Testis (tissue), 2 donors: ENCODE data around the gene BUB1.

Experiments
- CTCF ChIP-seq, 3 experiments: fragments of 450-650 bp in 2 of 3; fragments of 200-600 bp in 1 of 3; sonication (generic) in 1 of 3; IDR thresholded peaks; one replicate each; pipeline ENCODE4 v1.5.1; 2016 to 2019; ENCODE audit warnings: antibody characterized with exemption in 3 of 3, mild to moderate bottlenecking in 2 of 3, moderate library complexity in 1 of 3
- POLR2A ChIP-seq: fragments of 450-650 bp; IDR thresholded peaks from one replicate; pipeline ENCODE4 v1.6.1; 2017; ENCODE audit warnings: antibody characterized with exemption, mild to moderate bottlenecking, moderate library complexity

GRCh38 chr2:110653861-110654260 is 24.0 kb downstream of the BUB1 start:
- no peak for TF ChIP-seq POLR2A
- TF ChIP-seq CTCF (IDR thresholded peaks at IDR 0.05): no peak
